BE2C (cell line): ENCODE data around the gene SMIM35.

Experiments
- DNase-seq: peaks from one replicate; pipeline ENCODE4 v3.0.0-alpha.2; 2020
- H3K27me3 ChIP-seq: fragments of 250-450 bp; sonication (Bioruptor Pico); 2 replicates; pipeline ENCODE4 v1.5.1; 2020; ENCODE audit warnings: mild to moderate bottlenecking
- H3K36me3 ChIP-seq: fragments of 250-450 bp; sonication (Bioruptor Pico); 2 replicates; pipeline ENCODE4 v1.5.1; 2020; ENCODE audit warnings: mild to moderate bottlenecking
- H3K4me1 ChIP-seq: fragments of 250-450 bp; sonication (Bioruptor Pico); 2 replicates; pipeline ENCODE4 v1.5.1; 2020
- H3K4me3 ChIP-seq: 2 replicates; pipeline ENCODE4 v1.5.1; 2011; ENCODE audit warnings: low read depth, low read length
- H3K9me3 ChIP-seq: fragments of 250-450 bp; sonication (Bioruptor Pico); 2 replicates; pipeline ENCODE4 v1.5.1; 2020
- TF ChIP-seq, protein P1 (sequence below): IDR thresholded peaks from 2 replicates; pipeline ENCODE4 v1.5.1; 2012; ENCODE audit warnings: mild to moderate bottlenecking, low read depth, low read length

Gene SMIM35

DNA sequence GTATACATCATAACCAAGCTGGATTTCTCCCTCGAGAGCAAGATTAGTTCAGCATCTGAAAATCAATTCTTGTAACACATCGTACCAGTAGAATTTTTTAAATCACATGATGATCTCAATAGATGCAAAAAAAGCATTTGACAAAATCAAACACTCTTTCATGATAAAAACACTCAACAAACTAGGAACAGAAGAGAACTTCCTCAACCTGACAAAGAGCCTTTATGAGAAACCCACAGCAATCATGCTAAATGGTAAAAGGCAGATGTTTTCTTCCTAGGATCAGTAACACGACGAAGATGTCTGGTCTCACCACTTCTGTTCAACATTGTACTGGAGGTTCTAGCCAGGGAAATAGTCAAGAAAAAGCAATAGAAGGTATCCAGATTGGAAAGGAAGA lies 44.0 kb downstream of the SMIM35 start:
- DNase-seq: no peak
- Histone ChIP-seq H3K4me1 (no peaks in the 10 kb centered on the region), H3K27me3 (peaks cover 30% of the 10 kb centered on the region), H3K36me3 (no peaks in the 10 kb centered on the region), H3K4me3 (no peak overlapping the region), H3K9me3 (no peaks in the 10 kb centered on the region)
- TF ChIP-seq, protein P1, sequence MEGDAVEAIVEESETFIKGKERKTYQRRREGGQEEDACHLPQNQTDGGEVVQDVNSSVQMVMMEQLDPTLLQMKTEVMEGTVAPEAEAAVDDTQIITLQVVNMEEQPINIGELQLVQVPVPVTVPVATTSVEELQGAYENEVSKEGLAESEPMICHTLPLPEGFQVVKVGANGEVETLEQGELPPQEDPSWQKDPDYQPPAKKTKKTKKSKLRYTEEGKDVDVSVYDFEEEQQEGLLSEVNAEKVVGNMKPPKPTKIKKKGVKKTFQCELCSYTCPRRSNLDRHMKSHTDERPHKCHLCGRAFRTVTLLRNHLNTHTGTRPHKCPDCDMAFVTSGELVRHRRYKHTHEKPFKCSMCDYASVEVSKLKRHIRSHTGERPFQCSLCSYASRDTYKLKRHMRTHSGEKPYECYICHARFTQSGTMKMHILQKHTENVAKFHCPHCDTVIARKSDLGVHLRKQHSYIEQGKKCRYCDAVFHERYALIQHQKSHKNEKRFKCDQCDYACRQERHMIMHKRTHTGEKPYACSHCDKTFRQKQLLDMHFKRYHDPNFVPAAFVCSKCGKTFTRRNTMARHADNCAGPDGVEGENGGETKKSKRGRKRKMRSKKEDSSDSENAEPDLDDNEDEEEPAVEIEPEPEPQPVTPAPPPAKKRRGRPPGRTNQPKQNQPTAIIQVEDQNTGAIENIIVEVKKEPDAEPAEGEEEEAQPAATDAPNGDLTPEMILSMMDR: no peak

DNA sequence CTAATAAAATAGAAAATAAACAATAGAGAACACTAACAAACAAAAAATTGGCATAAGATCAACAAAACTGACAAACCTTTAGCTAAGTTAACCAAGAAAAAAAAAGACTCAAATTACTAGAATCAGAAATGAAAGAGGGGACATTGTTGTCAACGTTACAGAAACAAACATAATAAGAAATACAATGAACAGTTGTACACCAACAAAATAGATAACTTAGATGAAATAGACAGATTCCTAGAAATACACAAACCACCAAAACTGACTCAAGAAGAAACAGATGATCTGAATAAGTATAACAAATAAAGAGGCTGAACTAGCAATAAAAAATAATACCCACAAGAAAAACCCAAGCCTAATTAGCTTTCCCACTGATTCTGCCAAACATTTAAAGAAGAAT lies 44.6 kb downstream of the SMIM35 start:
- Histone ChIP-seq H3K4me1 (no peaks in the 10 kb centered on the region), H3K36me3 (no peaks in the 10 kb centered on the region), H3K27me3 (peaks cover 30% of the 10 kb centered on the region), H3K9me3 (no peaks in the 10 kb centered on the region), H3K4me3 (no peak overlapping the region)
- TF ChIP-seq, protein P1: no peak
- DNase-seq: no peak

DNA sequence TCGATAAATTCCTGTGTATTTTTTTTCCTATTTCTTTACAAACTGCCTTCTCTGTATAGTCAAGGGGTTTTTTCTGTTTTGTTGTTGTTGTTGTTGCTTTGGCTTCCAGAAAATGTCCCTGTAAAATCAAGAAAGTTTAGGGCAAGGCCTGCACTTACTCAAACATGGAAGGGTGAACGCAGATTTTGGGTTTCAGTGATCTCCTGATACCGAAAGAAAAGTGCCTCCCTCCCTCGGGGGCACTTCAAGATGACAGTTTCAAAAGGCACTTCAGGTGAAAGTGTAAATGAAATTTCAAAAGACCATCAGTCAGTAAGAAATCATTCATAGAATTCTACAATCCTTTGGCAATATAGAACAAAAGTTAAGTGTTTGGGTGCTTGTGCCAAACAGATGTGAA lies 53.3 kb downstream of the SMIM35 start:
- TF ChIP-seq, protein P1: no peak
- H3K9me3 ChIP-seq: no peaks in the 10 kb centered on the region
- peaks cover 18% of the 10 kb centered on the region for H3K27me3 ChIP-seq
- no peaks in the 10 kb centered on the region for H3K36me3 ChIP-seq
- DNase-seq: no peak
- H3K4me1 ChIP-seq: no peaks in the 10 kb centered on the region
- no peak overlapping the region for H3K4me3 ChIP-seq

DNA sequence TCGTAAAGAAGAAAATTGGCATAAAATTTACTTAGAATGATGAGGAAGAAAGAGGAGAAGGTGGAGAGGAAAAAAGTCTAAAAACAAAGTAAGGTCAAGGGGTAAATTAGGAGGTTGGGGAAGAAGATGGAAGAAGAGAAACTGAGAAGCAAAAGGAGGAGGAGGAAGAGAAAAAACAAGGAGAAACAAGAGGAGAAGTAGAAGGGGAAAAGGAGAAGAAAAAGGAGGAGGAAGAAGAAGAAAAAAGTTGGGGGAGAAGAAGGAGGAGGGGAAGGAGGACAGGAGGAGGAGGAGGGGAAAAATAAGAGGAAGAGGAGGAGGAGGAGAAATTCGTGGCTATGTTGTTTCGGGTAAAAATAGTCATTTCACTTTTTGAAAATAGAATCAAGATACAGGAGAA lies 58.1 kb downstream of the SMIM35 start:
- Histone ChIP-seq H3K4me1 (no peaks in the 10 kb centered on the region), H3K9me3 (no peaks in the 10 kb centered on the region), H3K27me3 (peaks cover 22% of the 10 kb centered on the region), H3K36me3 (no peaks in the 10 kb centered on the region), H3K4me3 (no peak overlapping the region)
- DNase-seq: no peak
- TF ChIP-seq, protein P1: no peak

DNA sequence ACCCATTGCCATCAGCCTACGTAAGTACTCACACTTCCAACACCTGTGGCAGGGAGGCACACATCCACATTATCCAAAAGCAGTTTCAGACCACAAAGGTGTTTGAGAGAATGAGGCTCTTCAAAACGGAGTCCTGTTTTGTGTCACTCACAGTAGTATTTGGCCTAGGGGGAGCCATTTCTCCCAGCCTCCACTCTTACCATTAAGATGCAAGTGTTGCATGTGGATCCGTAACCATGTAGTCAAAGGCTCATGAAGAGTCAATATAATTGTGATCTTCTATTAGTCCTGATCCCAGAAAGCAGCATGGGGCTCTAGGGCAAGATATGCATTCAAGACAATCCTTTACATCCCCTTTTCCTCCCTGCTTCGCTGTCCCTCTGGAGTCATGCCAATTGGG lies 59.1 kb downstream of the SMIM35 start:
- Histone ChIP-seq H3K4me3 (no peak overlapping the region), H3K9me3 (no peaks in the 10 kb centered on the region), H3K27me3 (peaks cover 22% of the 10 kb centered on the region), H3K4me1 (no peaks in the 10 kb centered on the region), H3K36me3 (no peaks in the 10 kb centered on the region)
- TF ChIP-seq, protein P1: peak; percentile 14; the same call in 1 of the 2 replicates
- no peak for DNase-seq

DNA sequence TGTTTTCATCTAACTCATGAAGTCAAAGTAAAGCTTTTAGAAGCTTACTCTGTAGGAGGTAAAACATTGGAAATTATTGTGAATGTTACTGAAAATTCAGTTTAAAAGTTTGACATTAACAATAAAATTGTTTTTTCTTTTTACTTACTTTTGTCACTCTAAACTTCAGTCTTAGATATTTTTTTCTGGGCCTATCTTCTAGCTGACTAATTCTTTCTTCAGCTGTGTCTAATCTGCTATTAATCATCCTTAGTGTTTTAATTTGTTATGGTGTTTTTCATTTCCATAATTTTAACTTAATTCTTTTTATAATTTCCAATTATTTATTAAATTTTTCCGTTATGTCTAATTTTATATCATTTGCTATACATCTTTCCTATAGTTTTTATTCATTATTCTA lies 65.6 kb downstream of the SMIM35 start:
- no peaks in the 10 kb centered on the region; the same call in 1 of the 2 replicates for H3K9me3 ChIP-seq
- TF ChIP-seq, protein P1: no peak
- no peaks in the 10 kb centered on the region for H3K36me3 ChIP-seq
- peaks cover 13% of the 10 kb centered on the region for H3K27me3 ChIP-seq
- H3K4me1 ChIP-seq: no peaks in the 10 kb centered on the region
- no peak for DNase-seq
- H3K4me3 ChIP-seq: no peak overlapping the region
